Stimulated activated CD4-positive, alpha-beta T cell treated with anti-CD3 and anti-CD28 coated beads, Interleukin-12 subunit alpha, Interleukin-12 subunit beta, amount 100 ng/mL, for 4 hours (primary cell): ENCODE results near the gene BCL7A.
"Not testable (repeated sequence)": the region's sequence is repeated elsewhere in the genome, so short reads cannot be mapped to it uniquely, and the experiment has no call there.

Source experiments
- DNase-seq: peaks from one replicate; pipeline ENCODE4 v3.0.0-alpha.2; 2020

BCL7A gene

GRCh38 chr12:122096591-122097149 lies 75.0 kb downstream of the BCL7A start:
- no peak for DNase-seq

- DNase-seq: no peak
These were observed 75.9 kb downstream of the BCL7A start for GRCh38 chr12:122097584-122097926.

GRCh38 chr12:122097927-122098756 lies 76.5 kb downstream of the BCL7A start:
- DNase-seq: no peak

- no peak for DNase-seq
These were observed 77.6 kb downstream of the BCL7A start for GRCh38 chr12:122099280-122099749.

- no peak for DNase-seq
These were observed 78.2 kb downstream of the BCL7A start for GRCh38 chr12:122099856-122100255.

- no peak for DNase-seq
These were observed 78.9 kb downstream of the BCL7A start for GRCh38 chr12:122100568-122100967.

GRCh38 chr12:122102331-122102730 lies 80.6 kb downstream of the BCL7A start:
- no peak for DNase-seq

GRCh38 chr12:122104844-122105243 lies 83.2 kb downstream of the BCL7A start:
- DNase-seq: no peak

GRCh38 chr12:122105496-122105895 lies 83.8 kb downstream of the BCL7A start:
- not testable (repeated sequence) for DNase-seq

GRCh38 chr12:122106843-122107242 lies 85.2 kb downstream of the BCL7A start:
- no peak for DNase-seq

- no peak for DNase-seq
These were observed 85.6 kb downstream of the BCL7A start for GRCh38 chr12:122107261-122107660.

GRCh38 chr12:122111089-122111641 lies 89.5 kb downstream of the BCL7A start:
- DNase-seq: no peak
